ENCODE results near the gene FGGY.
A peak's percentile ranks its signal among the peaks of the same experiment; 100 is the strongest.

Gene FGGY

DNA sequence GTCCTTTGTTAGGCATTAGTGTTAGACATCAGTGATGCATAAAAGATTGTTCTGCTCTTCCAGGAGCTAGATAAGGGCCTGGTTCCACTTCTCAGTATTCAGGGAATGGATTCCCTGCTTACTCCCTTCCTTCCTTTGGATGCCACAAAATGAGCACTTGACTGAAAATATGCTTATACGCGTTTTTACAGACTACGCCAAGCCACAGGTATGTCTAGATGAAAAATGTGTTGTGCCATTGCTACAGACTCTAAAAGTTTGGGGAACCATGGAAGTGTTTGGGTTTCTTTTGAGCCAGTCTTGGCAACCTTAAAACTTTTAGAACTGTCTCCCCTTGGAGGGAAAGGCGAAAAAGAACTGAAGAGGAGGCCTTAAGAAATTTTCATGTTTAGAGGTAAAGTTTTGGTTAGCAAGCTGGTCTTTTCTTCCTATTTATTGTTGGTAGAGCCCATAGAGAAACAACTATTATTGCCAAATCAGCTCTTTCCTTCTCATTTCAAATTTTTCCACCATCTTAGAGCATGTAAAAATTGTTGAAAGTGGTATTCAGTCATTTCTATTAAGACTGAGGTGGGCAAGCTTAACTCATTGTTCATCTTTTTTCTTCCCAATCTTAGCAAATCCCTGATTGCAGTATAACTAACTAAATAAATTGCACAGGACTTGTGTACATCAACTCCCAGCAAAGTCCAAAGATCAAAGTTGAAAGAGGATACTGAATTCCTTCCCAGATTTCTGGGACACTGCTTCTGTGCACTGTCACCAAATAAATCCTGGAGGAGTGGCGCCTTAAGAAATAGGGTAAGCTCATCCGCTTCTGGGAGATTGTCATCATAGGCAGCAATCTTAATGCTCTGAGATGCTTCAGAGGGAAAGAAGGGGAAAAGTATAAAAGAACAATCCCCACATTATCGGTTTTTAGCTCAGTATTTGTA, 18.9 kb downstream of the FGGY start:
- TF ChIP-seq, protein P1, sequence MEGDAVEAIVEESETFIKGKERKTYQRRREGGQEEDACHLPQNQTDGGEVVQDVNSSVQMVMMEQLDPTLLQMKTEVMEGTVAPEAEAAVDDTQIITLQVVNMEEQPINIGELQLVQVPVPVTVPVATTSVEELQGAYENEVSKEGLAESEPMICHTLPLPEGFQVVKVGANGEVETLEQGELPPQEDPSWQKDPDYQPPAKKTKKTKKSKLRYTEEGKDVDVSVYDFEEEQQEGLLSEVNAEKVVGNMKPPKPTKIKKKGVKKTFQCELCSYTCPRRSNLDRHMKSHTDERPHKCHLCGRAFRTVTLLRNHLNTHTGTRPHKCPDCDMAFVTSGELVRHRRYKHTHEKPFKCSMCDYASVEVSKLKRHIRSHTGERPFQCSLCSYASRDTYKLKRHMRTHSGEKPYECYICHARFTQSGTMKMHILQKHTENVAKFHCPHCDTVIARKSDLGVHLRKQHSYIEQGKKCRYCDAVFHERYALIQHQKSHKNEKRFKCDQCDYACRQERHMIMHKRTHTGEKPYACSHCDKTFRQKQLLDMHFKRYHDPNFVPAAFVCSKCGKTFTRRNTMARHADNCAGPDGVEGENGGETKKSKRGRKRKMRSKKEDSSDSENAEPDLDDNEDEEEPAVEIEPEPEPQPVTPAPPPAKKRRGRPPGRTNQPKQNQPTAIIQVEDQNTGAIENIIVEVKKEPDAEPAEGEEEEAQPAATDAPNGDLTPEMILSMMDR (conservative IDR thresholded peaks at IDR 0.05; ENCODE audit: low read length) = no peak
- peak; percentile 62 for DNase-seq (ENCODE audit: low read depth)
- H3K4me3 ChIP-seq (ENCODE audit: low read length) = no peak overlapping the region

DNA sequence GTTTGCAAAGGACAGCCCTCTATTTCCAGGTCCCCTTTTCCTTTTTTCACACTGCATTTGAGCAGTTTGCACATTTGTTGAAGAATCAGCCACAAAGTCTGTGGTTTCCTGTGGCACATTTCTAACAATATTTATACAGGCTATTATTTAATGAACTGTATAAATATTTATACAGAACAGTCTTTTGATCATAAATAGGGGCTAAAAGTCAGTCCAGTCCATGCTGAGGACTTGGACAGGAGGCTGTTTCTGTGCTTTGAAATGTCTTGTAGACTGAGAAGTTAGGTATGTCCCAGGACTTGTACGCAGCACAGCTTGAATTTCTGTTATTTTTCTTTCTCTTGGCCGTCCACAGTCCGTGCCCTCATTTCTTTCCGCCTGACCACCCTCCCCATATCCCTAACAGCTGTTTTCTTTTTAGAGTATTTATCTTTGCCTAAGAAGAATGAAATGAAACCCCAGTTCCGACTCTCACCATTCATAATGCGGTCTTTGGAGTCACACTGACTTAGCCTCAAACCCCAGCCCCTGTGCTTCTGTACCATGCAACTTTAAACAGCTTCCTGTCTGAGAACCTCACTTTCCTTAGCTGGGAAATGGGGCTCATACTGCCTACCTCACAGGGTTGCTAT, 19.7 kb downstream of the FGGY start:
- peak; percentile 66 for DNase-seq (ENCODE audit: low read depth)
- H3K4me3 ChIP-seq (ENCODE audit: low read length) = peak overlapping the region; percentile 37
- TF ChIP-seq, protein P1 (conservative IDR thresholded peaks at IDR 0.05; ENCODE audit: low read length) = no peak

DNA sequence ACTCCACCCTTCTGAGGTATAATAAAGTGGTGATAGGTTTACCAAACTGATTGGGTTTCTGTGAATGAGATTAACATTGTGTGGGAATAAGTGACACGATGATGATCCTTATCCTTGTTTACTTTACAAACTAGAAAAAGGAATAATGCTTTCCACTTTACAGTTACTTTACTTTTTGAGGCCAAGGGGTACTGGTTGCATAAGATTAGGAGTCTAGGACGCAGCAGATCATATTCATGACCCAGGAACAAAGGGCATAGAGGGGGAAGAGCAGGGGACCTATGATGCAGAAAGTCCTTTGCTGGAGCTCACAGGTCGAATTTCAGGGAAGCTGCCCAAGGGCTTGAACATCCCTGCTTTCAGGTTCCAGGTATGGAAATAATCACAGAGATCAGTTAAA, 20.4 kb downstream of the FGGY start:
- no peak for DNase-seq (ENCODE audit: low read depth)
- TF ChIP-seq, protein P1 (conservative IDR thresholded peaks at IDR 0.05; ENCODE audit: low read length) = no peak
- H3K4me3 ChIP-seq (ENCODE audit: low read length) = no peak overlapping the region

DNA sequence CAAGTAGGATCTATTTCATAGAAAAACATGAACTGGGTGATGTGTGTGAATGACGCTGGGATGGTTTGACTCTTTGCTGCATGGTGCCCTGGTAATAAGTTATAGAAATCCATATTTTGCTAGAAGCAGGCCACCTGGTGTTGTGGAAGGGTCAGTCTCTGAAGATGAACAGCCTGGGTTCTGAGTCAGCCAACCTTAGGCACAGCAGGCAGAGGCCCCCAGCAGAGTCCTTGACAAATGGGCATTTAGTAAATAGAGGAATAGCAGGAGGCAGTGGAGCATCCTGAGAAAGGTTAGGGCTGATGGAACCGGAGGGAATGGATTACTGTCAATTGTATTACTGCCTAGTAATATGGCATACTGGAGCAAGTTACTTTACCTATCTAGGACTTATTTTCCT, 20.9 kb downstream of the FGGY start:
- no peak for DNase-seq (ENCODE audit: low read depth)
- no peak overlapping the region for H3K4me3 ChIP-seq (ENCODE audit: low read length)
- TF ChIP-seq, protein P1 (conservative IDR thresholded peaks at IDR 0.05; ENCODE audit: low read length) = no peak

DNA sequence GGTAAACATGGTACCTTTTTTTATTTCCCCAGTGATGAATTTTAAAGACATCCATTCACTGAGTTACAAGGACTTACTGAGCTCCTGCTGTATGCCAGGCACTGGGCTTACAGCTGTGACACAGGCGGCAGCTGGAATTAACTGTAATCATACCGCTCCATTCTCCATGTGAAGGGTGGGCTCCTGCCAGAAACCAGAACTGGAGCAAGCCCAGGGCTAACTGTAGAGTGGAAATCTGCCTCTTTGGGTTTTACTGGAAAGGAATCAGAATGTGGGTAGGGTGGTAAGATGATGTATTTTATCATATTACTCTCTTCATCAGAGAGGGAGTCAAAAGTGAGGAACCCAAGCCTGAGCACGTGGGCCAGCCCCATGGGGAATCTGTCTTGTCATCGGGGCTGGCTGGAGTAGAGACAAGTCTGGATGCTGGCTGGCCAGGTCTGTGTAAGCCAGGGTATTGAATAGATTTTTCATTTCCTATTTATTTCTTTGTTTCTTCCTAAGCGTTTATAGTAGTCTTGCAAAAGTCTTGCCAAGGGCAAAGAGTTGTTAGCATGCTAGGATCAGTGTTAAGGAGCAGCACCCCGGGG, 21.5 kb downstream of the FGGY start:
- H3K4me3 ChIP-seq (ENCODE audit: low read length) = no peak overlapping the region
- TF ChIP-seq, protein P1 (conservative IDR thresholded peaks at IDR 0.05; ENCODE audit: low read length) = no peak
- DNase-seq (ENCODE audit: low read depth) = peak; percentile 70

DNA sequence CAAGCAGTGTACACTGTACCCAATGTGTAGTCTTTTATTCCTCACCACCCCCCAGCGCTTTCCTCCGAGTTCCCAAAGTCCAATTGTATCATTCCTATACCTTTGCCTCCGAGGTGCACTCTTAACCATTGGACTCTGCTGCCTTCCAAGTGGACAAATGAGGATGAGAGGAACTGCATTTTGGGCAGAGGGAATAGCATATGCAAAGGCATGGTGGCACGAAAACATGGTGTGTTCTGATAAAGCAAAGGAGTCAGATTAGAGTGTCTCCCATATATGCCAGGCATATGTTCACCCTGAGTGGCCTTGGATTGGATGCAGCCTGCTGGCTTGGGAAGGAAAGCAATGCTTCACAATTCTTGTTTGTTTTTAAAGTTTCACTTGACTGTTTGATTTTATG, 25.5 kb downstream of the FGGY start:
- TF ChIP-seq, protein P1 (conservative IDR thresholded peaks at IDR 0.05; ENCODE audit: low read length) = no peak
- H3K4me3 ChIP-seq (ENCODE audit: low read length) = no peak overlapping the region
- DNase-seq (ENCODE audit: low read depth) = no peak

Data from AG10803 (cell line).